DMS114 treated with DMSO at 0.1 percent for 48 hours (cell line): ENCODE measurements around the gene USF2.

Experiments used
- DNase-seq: peaks from one replicate; lab custom pipeline; 2025; ENCODE audit not compliant: unreplicated experiment; lab: John Stamatoyannopoulos, UW

USF2 gene

GRCh38 chr19:35298561-35298972 is 29.8 kb downstream of the USF2 start:
- DNase-seq: no peak

GRCh38 chr19:35299523-35300338 is 31.0 kb downstream of the USF2 start:
- DNase-seq: no peak

GRCh38 chr19:35300339-35300649 is 31.5 kb downstream of the USF2 start:
- DNase-seq: no peak

- no peak for DNase-seq
Measured at GRCh38 chr19:35301961-35302360, 33.2 kb downstream of the USF2 start.

GRCh38 chr19:35302446-35302845 is 33.7 kb downstream of the USF2 start:
- DNase-seq: no peak

- no peak for DNase-seq
Measured at GRCh38 chr19:35303357-35303915, 34.7 kb downstream of the USF2 start.

- no peak for DNase-seq
Measured at GRCh38 chr19:35304036-35304435, 35.3 kb downstream of the USF2 start.

GRCh38 chr19:35305181-35305580 is 36.4 kb downstream of the USF2 start:
- DNase-seq: no peak

- no peak for DNase-seq
Measured at GRCh38 chr19:35306473-35307246, 37.9 kb downstream of the USF2 start.

GRCh38 chr19:35307931-35308330 is 39.2 kb downstream of the USF2 start:
- DNase-seq: no peak

GRCh38 chr19:35308910-35309309 is 40.1 kb downstream of the USF2 start:
- DNase-seq: no peak

- DNase-seq: no peak
Measured at GRCh38 chr19:35309481-35310279, 40.9 kb downstream of the USF2 start.

- DNase-seq: no peak
Measured at GRCh38 chr19:35310331-35310730, 41.6 kb downstream of the USF2 start.

GRCh38 chr19:35310811-35311465 is 42.2 kb downstream of the USF2 start:
- no peak for DNase-seq

- no peak for DNase-seq
Measured at GRCh38 chr19:35311901-35312665, 43.3 kb downstream of the USF2 start.

- no peak for DNase-seq
Measured at GRCh38 chr19:35313587-35313986, 44.8 kb downstream of the USF2 start.

GRCh38 chr19:35314031-35314430 is 45.3 kb downstream of the USF2 start:
- no peak for DNase-seq

- no peak for DNase-seq
Measured at GRCh38 chr19:35314858-35315470, 46.2 kb downstream of the USF2 start.

GRCh38 chr19:35315883-35316282 is 47.1 kb downstream of the USF2 start:
- no peak for DNase-seq

- DNase-seq: no peak
Measured at GRCh38 chr19:35316560-35316959, 47.8 kb downstream of the USF2 start.
